ENCODE data around the gene VASP. TPM values are rescaled to one million over a fixed set of nuclear protein-coding genes. Genes with fewer than 3 reads are reported as not detected.
A peak's percentile ranks its signal among the peaks of the same experiment; 100 is the strongest.

Gene VASP
- total and polyA plus RNA-seq, 2 of the 13 experiments (the other 11 are each of a cell fraction or from before 2014, with no cell fraction given): 41.8 to 67.1 TPM

DNA sequence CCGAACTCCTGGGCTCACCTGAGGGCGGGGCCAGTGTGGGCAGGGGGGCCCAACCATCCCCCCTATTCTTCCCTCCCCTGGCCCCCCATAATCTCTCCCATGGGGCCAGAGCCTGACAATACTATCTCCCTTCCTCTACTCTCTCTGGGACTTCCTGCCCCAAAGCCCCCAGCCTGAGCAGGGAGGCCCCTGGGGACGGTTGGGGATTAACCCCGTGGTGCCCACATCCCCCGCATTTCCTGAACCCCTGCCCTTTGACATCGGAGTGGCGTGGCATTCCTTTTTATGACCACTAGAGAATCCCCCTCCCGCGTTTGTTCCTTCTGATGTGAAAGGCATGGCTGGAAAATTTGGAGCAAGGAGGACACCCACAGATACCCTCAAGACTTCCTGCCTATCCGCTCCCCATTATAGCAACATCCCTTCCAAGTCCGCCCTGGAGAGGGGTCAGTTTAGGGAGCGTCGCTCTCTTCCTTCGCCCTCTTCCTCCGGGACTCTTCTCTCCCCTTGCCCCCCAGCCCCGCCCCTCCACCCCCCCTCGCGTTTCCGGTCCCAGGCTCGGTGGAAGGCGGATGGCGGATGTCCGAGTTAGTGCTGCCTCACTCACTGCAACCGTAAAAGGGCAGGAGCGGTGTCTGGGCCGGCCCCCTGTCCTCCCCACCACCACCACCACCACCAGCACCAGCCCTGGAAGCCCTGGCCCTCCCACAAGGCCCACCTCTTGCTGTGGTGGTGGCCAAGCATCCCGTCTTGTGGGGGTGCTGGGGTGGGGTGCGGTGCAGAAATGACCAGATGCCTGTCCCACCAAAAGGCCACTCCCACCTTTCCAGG lies 1.8 kb downstream of the VASP start (continued):
- TF ChIP-seq HNF4G (IDR thresholded peaks at IDR 0.05; ENCODE audit: borderline replicate concordance, low read depth, low read length) (no peak), HNF4G (CRISPR knock-in tag; IDR thresholded peaks at IDR 0.05; ENCODE audit: borderline replicate concordance, low read depth) (no peak), ZFP37 (CRISPR knock-in tag; IDR thresholded peaks at IDR 0.05; ENCODE audit: borderline replicate concordance) (no peak), POLR2A (IDR thresholded peaks at IDR 0.05; ENCODE audit: insufficient read depth in 1 of 2, low read depth in 2 of 2, low read length in 2 of 2) (peak in 1 of 2 experiments; percentile 37; a peak in 3 of 4 replicates), BCL6 (CRISPR knock-in tag; IDR thresholded peaks at IDR 0.05) (no peak), ZNF160 (CRISPR knock-in tag; IDR thresholded peaks at IDR 0.05) (no peak), HNRNPK (IDR thresholded peaks at IDR 0.05; ENCODE audit: low read depth, low read length, poor library complexity, severe bottlenecking) (no peak), ZNF550 (CRISPR knock-in tag; IDR thresholded peaks at IDR 0.05; ENCODE audit: borderline replicate concordance) (no peak), CHD4 (IDR thresholded peaks at IDR 0.05; ENCODE audit: borderline replicate concordance, low read length) (no peak), KDM2A (CRISPR knock-in tag; IDR thresholded peaks at IDR 0.05; ENCODE audit: borderline replicate concordance, low read depth) (no peak), NBN (conservative IDR thresholded peaks at IDR 0.05) (no peak), ZNF737 (CRISPR knock-in tag; IDR thresholded peaks at IDR 0.05; ENCODE audit: borderline replicate concordance) (no peak), ZFP36L1 (CRISPR knock-in tag; IDR thresholded peaks at IDR 0.05) (no peak), SMAD9 (CRISPR knock-in tag; IDR thresholded peaks at IDR 0.05) (no peak), SALL1 (CRISPR knock-in tag; IDR thresholded peaks at IDR 0.05) (no peak), MEIS2 (CRISPR knock-in tag; IDR thresholded peaks at IDR 0.05) (no peak)
- TF ChIP-seq, protein P1, sequence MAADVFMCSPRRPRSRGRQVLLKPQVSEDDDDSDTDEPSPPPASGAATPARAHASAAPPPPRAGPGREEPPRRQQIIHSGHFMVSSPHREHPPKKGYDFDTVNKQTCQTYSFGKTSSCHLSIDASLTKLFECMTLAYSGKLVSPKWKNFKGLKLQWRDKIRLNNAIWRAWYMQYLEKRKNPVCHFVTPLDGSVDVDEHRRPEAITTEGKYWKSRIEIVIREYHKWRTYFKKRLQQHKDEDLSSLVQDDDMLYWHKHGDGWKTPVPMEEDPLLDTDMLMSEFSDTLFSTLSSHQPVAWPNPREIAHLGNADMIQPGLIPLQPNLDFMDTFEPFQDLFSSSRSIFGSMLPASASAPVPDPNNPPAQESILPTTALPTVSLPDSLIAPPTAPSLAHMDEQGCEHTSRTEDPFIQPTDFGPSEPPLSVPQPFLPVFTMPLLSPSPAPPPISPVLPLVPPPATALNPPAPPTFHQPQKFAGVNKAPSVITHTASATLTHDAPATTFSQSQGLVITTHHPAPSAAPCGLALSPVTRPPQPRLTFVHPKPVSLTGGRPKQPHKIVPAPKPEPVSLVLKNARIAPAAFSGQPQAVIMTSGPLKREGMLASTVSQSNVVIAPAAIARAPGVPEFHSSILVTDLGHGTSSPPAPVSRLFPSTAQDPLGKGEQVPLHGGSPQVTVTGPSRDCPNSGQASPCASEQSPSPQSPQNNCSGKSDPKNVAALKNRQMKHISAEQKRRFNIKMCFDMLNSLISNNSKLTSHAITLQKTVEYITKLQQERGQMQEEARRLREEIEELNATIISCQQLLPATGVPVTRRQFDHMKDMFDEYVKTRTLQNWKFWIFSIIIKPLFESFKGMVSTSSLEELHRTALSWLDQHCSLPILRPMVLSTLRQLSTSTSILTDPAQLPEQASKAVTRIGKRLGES (CRISPR knock-in tag; IDR thresholded peaks at IDR 0.05; ENCODE audit: borderline replicate concordance): no peak
- TF ChIP-seq, protein P2, sequence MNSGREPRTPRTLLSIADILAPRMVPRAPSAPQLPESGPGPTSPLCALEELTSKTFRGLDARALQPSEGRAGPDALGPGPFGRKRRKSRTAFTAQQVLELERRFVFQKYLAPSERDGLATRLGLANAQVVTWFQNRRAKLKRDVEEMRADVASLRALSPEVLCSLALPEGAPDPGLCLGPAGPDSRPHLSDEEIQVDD (CRISPR knock-in tag; IDR thresholded peaks at IDR 0.05; ENCODE audit: borderline replicate concordance): no peak
- TF ChIP-seq, protein P3, sequence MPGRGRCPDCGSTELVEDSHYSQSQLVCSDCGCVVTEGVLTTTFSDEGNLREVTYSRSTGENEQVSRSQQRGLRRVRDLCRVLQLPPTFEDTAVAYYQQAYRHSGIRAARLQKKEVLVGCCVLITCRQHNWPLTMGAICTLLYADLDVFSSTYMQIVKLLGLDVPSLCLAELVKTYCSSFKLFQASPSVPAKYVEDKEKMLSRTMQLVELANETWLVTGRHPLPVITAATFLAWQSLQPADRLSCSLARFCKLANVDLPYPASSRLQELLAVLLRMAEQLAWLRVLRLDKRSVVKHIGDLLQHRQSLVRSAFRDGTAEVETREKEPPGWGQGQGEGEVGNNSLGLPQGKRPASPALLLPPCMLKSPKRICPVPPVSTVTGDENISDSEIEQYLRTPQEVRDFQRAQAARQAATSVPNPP (CRISPR knock-in tag; IDR thresholded peaks at IDR 0.05): no peak
- TF ChIP-seq, protein P4, sequence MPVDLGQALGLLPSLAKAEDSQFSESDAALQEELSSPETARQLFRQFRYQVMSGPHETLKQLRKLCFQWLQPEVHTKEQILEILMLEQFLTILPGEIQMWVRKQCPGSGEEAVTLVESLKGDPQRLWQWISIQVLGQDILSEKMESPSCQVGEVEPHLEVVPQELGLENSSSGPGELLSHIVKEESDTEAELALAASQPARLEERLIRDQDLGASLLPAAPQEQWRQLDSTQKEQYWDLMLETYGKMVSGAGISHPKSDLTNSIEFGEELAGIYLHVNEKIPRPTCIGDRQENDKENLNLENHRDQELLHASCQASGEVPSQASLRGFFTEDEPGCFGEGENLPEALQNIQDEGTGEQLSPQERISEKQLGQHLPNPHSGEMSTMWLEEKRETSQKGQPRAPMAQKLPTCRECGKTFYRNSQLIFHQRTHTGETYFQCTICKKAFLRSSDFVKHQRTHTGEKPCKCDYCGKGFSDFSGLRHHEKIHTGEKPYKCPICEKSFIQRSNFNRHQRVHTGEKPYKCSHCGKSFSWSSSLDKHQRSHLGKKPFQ (CRISPR knock-in tag; IDR thresholded peaks at IDR 0.05; ENCODE audit: insufficient replicate concordance): peak; percentile 26
- TF ChIP-seq, protein P5, sequence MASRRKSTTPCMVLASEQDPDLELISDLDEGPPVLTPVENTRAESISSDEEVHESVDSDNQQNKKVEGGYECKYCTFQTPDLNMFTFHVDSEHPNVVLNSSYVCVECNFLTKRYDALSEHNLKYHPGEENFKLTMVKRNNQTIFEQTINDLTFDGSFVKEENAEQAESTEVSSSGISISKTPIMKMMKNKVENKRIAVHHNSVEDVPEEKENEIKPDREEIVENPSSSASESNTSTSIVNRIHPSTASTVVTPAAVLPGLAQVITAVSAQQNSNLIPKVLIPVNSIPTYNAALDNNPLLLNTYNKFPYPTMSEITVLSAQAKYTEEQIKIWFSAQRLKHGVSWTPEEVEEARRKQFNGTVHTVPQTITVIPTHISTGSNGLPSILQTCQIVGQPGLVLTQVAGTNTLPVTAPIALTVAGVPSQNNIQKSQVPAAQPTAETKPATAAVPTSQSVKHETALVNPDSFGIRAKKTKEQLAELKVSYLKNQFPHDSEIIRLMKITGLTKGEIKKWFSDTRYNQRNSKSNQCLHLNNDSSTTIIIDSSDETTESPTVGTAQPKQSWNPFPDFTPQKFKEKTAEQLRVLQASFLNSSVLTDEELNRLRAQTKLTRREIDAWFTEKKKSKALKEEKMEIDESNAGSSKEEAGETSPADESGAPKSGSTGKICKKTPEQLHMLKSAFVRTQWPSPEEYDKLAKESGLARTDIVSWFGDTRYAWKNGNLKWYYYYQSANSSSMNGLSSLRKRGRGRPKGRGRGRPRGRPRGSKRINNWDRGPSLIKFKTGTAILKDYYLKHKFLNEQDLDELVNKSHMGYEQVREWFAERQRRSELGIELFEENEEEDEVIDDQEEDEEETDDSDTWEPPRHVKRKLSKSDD (CRISPR knock-in tag; IDR thresholded peaks at IDR 0.05; ENCODE audit: low read depth): no peak
